ENCODE results near the gene TCHP.
"Not testable (repeated sequence)": the region's sequence is repeated elsewhere in the genome, so short reads cannot be mapped to it uniquely, and the experiment has no call there.

TCHP gene, protein sequence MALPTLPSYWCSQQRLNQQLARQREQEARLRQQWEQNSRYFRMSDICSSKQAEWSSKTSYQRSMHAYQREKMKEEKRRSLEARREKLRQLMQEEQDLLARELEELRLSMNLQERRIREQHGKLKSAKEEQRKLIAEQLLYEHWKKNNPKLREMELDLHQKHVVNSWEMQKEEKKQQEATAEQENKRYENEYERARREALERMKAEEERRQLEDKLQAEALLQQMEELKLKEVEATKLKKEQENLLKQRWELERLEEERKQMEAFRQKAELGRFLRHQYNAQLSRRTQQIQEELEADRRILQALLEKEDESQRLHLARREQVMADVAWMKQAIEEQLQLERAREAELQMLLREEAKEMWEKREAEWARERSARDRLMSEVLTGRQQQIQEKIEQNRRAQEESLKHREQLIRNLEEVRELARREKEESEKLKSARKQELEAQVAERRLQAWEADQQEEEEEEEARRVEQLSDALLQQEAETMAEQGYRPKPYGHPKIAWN

DNA sequence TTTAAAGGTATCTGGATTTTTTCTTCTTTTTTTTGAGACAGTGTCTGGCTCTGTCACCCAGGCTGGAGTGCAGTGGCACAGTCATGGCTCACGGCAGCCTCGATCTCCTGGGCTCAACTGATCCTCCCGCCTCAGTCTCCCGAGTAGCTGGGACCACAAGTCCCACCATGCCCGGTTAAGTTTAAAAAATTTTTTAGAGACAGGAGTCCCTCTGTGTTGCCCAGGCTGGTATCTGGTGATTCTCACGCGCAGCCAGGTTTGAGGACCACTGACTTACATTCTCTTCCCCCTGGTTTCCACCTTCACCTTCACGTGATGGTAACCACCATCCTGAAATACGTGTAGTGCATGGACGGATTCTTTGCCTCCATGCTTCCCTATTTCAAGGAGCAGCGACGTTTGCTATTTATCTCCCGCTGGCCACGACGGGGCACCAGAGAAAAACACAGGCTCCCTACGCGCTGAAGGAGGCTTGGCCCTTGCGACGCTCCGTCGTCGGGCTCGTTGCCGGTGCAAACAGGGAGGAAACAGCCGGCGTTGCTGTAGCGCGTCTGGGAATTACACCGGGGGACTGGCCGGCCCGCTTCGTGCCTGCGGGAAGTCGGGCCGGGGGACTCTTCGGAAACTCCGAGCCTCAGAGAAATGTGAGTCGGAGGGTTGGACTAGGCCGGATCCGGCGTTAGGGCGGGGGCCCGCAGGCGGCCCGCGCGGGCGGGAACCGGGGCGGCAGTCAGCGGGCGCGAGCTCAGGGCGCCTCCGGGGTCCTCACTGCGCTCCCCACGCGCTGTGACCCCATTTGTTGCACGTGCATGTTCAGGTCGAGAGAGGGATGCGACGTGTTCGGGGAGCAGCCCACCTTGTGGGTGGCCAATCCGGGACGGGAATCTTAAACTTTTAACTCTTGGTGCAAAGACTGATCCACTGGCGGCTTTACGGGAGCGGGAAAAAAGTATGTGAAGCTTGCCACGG is at the start of gene TCHP:
TCHP (plus strand) TSS at position 492 of the 969 bp plus-strand sequence. CDS start 2,753 bp downstream, outside the sequence.
- DNase-seq (ENCODE audit: low read depth in 2 of 2): peak; percentile 59 to 62

DNA sequence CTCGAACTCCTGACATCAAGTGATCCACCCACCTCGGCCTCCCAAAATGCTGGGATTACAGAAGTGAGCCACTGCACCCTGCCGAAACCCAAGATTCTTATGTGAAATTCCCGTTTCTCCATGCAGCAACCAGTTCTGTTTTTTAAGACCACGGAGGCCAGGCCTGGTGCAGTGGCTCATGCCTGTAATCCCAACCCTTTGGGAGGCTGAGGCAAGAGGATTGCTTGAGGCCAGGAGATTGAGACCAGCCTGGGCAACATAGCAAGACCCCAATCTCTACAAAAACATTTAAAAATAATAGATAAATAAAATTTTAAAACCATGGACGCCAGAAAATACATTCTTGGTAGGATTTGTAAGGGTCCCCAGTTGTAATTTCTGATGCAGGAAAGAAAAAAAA is 49.6 kb upstream of the TCHP start:
- DNase-seq (ENCODE audit: low read depth in 2 of 2): not testable (repeated sequence)

DNA sequence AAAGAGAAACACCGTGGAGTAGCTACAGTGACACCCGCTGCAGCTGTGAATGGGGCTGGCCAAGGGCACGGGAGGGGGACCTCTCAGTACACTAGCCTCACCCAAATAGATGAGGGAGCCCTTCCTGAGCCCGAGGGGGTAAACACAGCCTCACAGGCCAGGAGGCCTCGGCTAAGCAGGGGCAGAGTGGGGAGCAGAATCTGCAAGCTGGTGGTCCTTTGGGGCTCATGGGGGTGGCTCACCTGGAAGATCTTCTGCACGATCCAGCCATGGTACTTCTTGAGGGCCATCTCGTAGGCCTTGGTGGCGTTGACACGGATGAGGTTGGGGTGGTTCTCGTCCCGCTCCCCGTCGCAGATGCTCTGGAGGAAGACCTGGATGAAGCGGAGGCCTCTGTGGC is 44.7 kb upstream of the TCHP start:
- DNase-seq (ENCODE audit: low read depth in 2 of 2): no peak

DNA sequence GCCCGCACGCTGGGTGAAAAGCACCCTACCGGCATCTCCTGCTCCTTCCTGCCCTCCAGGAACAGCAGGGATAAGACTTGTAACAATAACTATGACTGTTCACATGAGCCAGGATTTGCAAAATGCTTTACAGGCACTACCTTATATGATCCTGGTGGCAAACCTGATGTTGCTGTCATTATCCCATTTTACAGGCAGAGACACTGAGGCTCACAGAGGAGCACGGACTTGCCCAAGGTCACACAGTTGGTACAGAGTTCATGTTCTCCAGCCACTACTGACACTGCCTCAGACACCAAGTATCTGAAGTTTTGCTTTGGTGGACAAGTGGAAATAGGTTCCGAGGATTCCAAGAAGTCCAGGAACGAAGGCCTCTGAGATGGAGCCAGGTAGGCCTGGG is 42.4 kb upstream of the TCHP start:
- no peak for DNase-seq (ENCODE audit: low read depth in 2 of 2)

DNA sequence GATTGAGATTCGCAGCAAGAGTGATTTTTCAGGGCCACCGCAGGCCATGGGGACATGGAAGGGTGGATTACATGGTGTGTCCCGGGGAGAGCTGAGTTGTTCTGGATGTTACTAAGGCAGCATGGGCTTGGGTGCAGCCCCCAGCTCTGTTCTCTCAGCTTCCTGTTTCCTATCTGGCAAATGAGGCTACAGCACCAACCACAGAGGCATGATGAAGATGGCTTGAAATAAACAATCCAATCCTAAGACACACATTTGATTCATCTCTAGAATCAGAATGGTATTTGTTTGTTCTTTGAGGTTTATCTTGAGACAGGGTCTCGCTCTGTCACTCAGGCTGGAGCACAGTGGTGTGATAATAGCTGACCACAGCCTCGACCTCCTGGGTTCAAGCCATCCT is 41.3 kb upstream of the TCHP start:
- DNase-seq (ENCODE audit: low read depth in 2 of 2): no peak

DNA sequence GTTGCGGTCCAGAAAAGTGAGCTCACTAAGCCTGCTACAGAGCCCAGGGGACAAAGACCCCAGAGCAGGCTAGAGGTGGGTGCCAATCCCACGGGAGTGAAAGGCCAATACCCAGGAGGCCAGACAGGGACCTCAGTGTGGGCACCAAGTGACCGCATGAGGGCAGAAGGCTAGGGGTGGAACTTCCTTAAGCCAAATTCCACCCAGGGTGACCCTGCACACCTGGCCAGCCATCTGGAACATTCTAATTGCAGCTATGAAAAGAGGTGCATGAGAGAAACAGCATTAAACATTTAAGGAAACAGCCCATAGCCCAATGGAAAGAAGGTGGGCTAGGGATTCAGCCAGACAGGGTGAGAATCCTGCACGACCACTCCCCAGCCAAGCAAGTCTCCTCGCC is 39.1 kb upstream of the TCHP start:
- no peak for DNase-seq (ENCODE audit: low read depth in 2 of 2)

DNA sequence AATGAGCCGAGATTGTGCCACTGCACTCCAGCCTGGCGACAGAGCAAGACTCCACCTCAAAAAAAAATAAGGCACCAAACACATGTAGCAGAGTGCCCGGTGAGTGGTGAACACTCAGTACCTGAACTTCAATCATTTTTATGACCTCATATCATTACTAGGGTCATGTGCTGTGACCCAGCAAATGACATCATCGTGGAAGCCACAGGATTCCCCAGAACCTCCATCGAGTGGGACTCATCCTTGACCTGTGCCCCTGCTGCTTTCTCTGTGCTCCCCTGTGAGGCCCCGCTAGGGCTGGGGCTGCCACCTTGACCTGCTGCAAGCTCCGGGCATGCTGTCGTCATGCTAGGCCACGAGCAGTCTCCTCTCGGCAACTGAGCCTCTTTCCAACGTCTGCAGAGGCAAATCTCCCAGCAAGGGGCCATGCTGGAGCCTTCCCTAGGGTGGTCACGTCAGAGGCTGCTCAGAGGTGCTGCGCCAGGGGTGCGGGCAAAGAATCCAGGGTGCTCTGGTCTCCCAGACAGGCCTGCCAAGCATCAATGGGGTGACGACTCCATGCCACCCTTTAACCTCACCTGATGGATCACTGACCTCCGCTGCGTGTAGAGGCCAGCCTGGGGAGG is 38.3 kb upstream of the TCHP start:
- no peak for DNase-seq (ENCODE audit: low read depth in 2 of 2)

DNA sequence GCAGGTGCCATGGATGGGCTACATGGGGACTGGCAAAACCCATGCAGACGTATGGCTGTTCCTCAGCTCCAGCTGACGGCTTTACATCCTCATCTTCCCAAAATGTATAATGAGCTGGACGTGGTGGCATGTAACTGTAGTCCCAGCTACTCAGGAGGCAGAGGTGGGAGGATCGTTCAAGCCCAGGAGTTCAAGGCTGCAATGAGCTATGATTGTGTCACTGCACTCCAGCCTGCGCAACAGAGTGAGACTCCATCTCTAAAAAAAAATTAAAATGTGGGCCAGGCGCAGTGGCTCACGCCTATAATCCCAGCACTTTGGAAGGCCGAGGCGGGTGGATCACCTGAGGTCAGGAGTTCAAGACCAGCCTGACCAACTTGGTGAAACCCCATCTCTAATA is 37.6 kb upstream of the TCHP start:
- not testable (repeated sequence) for DNase-seq (ENCODE audit: low read depth in 2 of 2)

DNA sequence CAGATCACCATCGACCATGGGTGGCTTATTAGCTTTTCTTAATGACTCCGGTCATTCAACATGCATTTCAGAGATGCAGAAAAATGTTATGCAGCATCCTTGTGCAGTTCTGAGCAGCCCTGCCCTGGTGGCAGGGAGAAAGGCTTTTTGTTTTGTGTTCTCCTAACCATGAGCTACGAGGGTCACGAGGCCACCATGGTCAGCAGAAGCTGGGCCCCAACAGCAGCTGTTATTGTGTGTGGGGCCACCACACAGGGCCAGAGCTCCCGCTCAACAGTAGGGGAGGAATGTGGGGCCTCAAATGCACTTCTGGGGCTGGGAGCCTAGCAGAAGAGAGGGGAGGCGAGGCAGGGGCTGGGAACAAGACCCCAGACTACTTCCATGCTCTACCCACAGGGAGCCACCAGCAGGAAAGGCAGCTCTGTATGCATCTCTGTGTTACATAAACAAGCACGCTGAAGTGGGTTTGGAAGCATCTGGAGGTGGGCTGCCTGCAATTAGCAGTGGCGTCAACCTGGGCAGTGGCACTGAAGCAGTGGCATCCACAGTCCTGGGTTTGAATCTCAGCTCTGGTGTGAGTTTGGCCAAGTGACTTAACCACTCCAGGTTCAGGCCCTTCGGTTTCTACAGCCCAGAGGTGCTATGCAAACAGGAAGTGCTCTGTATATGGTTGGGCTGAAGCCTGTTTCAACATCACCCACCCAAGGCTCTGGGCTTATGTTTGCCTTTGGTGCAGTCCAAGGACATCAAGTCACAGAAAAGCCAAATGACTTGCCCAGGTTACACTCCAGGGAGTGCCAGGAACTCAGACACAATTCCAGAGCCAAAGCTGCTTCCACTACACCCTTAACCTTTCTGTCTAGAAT is 36.0 kb upstream of the TCHP start:
- DNase-seq (ENCODE audit: low read depth in 2 of 2): no peak

DNA sequence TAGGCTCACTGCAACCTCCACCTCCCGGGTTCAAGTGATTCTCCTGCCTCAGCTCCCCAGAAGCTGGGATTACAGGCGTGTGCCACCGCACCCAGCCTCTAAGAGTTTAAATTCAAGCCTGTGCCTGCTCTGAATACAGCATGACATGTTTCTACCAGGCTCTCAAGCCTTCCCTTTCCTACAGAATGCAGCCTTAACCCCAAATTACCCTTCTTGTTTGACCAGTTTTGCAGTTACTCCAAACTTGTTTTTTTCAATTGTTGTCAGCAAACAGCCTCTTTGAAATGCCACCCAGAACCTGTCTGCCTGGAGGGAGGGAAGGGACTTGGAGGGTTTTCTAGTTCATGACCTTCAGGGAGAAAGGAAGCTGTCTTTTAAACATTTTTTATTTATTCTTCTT is 35.2 kb upstream of the TCHP start:
- no peak for DNase-seq (ENCODE audit: low read depth in 2 of 2)

DNA sequence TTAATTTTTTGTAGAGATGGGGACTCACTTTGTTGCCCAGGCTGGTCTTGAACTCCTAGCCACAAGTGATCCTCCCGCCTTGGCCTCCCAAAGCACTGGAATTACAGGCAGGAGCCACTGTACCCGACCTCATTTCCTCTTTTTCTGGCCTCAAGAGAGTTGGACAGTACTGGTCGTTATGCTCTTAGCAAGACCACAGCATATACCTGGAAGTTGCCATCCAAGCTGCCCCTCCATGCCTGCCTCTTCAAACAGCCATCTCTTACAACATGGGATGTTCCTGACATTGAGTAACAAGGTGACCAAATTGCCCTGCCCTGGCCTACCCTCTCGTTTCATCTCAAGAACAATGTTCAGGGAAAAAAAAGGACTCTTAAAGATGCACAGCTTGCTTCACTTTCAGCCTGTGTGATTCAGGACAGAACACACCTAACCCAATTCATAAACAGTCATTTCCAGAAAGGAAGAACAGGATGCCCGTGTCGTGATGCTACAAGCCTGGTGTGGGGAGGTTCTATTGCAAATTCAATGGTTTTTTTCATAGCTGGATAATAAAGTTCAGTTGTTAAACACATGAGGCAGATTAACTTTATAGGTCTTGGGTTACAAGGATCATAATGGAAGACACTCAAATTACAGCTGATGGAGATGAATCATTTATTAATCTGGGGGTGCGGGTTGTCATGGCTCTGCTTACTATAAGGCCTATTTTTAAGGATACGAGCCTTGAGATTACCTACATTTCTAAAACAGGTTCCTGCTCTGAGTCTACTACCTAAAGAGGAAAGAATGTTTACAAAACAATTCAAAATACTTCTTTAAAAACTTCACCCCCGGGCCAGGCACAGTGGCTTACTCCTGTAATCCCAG is 31.7 kb upstream of the TCHP start:
- DNase-seq (ENCODE audit: low read depth in 2 of 2): no peak

DNA sequence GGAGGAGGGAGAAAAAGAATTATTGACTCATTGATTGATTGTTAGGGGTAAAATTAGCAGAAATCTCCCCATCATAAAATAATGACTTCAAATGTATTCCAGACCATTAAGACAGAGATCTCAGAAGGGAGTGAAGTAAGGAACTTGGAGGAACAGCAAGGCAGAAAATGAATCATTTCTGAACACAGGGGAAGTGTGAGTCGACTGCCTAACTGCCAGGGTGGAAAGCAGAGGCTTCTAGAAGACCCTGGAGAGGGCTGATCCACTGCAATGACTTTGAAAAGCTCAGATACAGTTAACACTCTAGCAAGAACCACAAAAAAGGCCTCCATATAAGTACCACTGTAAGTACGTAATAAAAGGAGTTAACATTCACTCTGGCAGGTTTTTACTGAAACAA is 29.4 kb upstream of the TCHP start:
- no peak for DNase-seq (ENCODE audit: low read depth in 2 of 2)

DNA sequence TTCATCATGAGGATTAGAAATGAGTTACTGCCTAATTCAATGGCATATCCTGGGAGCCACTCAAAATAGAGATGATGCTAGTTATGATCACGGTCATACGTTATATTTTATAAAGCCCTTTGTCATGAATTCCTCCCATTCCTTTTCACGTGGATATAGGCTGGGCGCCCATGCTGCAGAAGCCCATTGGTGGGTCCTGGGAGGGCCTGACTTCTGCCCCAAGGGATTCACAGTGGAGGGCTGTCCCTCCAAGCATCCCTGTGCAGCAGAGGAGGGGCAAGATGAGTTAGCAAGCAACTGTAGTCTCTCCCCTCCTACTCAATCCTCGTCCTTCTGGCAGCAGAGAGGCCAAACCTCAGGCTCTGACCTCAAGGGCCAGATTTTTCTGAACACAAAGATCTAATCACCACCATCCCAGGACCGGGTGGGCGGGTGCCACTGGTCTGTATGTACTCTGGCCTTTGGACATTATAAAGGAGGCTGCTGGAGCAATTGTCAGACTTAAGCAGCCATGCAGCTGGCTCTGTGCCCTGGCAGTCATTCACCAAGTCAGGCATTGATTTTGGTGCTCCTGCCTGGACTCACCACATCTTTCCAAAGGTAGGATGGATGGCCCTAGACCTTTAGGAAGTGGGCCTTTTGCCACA is 28.3 kb upstream of the TCHP start:
- DNase-seq (ENCODE audit: low read depth in 2 of 2): no peak

DNA sequence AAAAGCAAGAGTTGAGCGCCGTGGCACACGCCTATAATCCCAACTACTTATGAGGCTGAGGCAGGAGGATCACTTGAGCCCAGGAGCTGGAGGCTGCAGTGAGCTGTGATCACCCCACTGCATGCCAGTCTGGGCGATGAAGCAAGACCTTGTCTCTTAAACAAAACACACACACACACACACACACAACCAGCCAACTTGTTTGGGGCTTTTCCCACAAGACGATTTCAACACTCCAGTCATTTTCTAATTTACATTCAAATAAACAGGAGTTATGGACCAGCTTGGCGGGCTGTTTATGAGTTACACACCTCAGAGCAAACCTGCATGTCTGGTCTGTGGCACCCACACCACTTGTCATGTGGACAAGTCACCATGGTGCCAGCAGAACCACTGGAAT is 26.4 kb upstream of the TCHP start:
- DNase-seq (ENCODE audit: low read depth in 2 of 2): no peak

DNA sequence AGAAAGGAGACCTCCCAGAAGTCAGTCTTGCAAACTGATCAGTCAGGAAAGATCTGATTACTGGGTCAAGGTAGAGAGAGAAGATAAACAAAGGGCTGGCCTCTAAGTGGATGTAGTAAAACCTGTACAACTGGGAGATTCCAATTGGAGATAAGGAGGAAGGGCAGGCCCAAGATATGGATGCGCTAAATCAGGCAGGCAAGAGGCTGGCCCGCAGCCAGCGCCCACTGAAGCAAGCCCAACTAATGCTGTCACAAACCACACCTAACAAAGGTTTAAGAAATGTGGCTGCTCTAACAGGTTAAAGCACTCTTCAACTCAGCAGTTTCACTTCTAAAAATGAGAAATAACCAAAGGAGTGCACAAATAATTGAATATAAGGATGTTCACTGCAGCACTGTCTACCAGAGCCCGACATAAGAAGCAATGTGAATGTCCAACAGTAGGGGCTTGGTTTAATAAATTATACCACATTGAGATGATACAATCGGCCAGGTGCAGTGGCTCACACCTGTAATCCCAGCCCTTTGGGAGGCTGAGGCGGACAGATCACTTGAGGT is 24.4 kb upstream of the TCHP start:
- DNase-seq (ENCODE audit: low read depth in 2 of 2): no peak

DNA sequence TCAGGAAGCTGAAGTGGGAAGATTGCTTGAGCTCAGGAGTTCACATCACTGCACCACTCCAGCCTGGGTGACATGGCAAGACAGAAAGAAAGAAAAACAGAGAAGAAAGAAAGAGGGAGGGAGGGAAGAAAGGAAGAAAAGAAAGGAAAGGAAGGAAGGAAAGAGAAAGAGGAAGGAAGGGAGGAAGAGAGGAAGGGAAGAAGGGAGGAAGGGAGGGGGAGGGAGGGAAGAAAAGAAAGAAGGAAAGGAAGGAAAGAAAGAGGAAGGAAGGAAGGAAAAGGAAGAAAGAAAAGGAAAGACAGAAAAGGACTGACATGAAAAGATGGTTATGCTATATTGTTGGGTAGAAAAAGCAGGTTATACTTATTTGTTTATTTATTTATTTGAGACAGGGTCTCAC is 23.7 kb upstream of the TCHP start:
- no peak for DNase-seq (ENCODE audit: low read depth in 2 of 2)

DNA sequence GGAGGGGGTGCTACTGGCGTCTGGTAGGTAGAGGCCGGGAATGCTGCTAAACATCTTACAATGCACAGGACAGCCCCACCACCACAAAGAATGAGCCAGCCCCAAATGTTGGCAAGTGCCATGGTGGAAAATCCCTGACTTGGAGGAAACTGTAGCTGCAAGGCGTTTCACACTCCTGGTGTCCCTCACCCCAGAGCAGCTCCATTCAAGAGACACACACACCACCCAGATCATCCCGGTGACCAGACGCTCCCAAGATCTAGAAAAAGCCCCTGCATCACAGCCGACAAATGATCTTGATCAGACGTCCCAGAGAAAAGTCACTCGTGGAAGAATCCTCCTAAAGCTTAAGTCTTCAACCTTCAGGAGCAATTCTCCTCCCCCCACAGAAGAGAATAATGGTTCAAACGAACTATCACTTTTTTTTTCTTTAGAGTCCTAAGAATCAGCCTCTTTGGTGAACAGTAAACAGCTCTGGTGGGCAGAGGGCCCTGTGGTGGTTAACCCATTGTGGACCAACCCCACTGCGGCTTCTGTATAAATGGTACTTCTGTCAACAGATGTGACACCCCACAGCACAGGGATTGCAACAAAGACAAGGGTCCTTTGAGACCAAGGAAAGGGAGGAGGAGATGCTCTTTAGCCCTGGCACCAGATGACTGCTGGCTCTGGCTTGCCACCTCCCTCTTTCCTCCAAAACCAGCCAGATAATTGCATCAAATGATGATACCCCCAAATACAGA is 22.4 kb upstream of the TCHP start:
- no peak for DNase-seq (ENCODE audit: low read depth in 2 of 2)

DNA sequence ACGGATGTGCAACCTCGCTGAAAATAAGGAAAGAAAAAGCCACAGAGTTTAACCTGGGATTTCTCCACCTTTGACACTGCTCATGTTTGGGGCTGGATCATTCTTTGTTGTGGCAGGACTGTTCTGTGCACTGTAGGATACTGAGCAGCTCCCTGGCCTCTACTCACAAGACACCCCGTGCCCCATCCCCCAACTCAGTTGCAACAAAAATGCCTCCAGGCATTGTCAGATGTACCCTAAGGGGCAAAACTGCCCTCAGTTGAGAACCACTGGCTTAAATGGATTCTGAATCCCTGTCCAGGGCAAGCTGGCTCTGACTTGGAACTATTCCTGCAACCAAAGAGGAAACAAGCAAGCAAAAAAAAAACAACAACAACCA is 21.8 kb upstream of the TCHP start:
- DNase-seq (ENCODE audit: low read depth in 2 of 2): no peak

DNA sequence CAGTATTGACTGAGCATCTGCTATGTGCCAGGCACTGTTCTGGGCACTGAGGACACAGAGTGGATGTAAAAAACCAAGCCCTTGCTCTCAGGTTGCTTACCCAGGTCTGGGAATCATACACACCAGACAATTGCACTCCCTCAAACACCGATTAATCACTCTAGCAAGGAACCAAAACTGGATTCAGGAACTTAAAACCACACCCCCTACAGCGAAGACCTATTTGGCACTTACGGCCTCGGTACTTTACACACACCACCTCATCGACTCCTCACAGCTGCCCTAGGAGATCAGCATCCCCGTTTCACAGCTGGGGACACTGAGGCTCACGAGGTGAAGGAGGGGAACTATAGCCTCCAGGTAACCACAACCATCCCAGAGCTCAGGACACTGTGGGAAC is 21.3 kb upstream of the TCHP start:
- DNase-seq (ENCODE audit: low read depth in 2 of 2): no peak

All from stimulated activated CD8-positive, alpha-beta memory T cell treated with anti-CD3 and anti-CD28 coated beads, Interleukin-15, amount 100 ng/mL, for 48 hours (primary cell).